Gastrocnemius medialis (tissue), 4 donors: ENCODE data around the gene CFAP141.

Source experiments
- CTCF ChIP-seq, 5 experiments: fragments of 450-650 bp in 3 of 5; fragments of 200-600 bp in 2 of 5; sonication (generic) in 2 of 5; IDR thresholded peaks in 4 of 5; conservative IDR thresholded peaks in 1 of 5; 1 replicate in 4 of 5; 2 replicates in 1 of 5; pipeline ENCODE4 v1.5.1; 2016 to 2019; ENCODE audit warnings: antibody characterized with exemption in 5 of 5, mild to moderate bottlenecking in 3 of 5, moderate library complexity in 3 of 5
- POLR2A ChIP-seq, 2 donors: fragments of 450-650 bp; IDR thresholded peaks; one replicate each; pipeline ENCODE4 v1.6.1; 2017; ENCODE audit warnings: antibody characterized with exemption in 2 of 2, mild to moderate bottlenecking in 2 of 2, moderate library complexity in 2 of 2

- TF ChIP-seq POLR2A (IDR thresholded peaks at IDR 0.05) (no peak), CTCF (IDR thresholded peaks at IDR 0.05 in 4 of 5, conservative IDR thresholded peaks at IDR 0.05 in 1 of 5) (no peak)
These were observed 48.4 kb downstream of the CFAP141 start for GRCh38 chr1:154157520-154158306.
